Breast epithelium (tissue), 4 donors: ENCODE measurements around the gene GUK1. TPM values are rescaled to one million over a fixed set of nuclear protein-coding genes. Genes with fewer than 3 reads are reported as not detected.

Experiments used
- DNase-seq, 2 donors: peaks; one replicate each; pipeline ENCODE4 v3.0.0-alpha.2; 2019; ENCODE audit warnings: low spot score in 2 of 2
- H3K27ac ChIP-seq, 2 donors: fragments of 200-600 bp; sonication (generic) in 1 of 2; one replicate each; pipeline ENCODE4 v1.5.1; 2016 to 2019; ENCODE audit warnings: mild to moderate bottlenecking in 1 of 2
- H3K27me3 ChIP-seq, 2 donors: fragments of 200-600 bp; sonication (generic) in 1 of 2; one replicate each; pipeline versions ENCODE4 v1.5.1 to v1.6.0; 2017 to 2019; ENCODE audit warnings: control low read depth in 1 of 2, mild to moderate bottlenecking in 1 of 2
- H3K36me3 ChIP-seq: fragments of 200-600 bp; one replicate; pipeline ENCODE4 v1.5.1; 2019
- H3K4me1 ChIP-seq, 2 donors: fragments of 200-600 bp; sonication (generic); one replicate each; pipeline ENCODE4 v1.5.1; 2016 to 2019; ENCODE audit warnings: control low read depth in 1 of 2
- H3K4me3 ChIP-seq, 3 donors: fragments of 200-600 bp; sonication (generic); 1 replicate in 2 of 3; 2 replicates in 1 of 3; pipeline ENCODE4 v1.5.1; 2016 to 2019; ENCODE audit warnings: mild to moderate bottlenecking in 3 of 3, moderate library complexity in 2 of 3
- H3K9me3 ChIP-seq, 2 donors: fragments of 200-600 bp; sonication (generic) in 1 of 2; one replicate each; pipeline ENCODE4 v1.5.1; 2016 to 2019; ENCODE audit warnings: control low read depth in 1 of 2
- POLR2A ChIP-seq: fragments of 450-650 bp; IDR thresholded peaks from one replicate; pipeline ENCODE4 v1.6.1; 2016; ENCODE audit warnings: antibody characterized with exemption, mild to moderate bottlenecking, moderate library complexity
- POLR2AphosphoS5 ChIP-seq, 3 donors: sonication (generic); formaldehyde crosslinking; IDR thresholded peaks; one replicate each; pipeline ENCODE4 v1.6.1; 2017; ENCODE audit warnings: antibody characterized with exemption in 3 of 3
- intact Hi-C: fragments of 100-400 bp; cut with DNase I; formaldehyde crosslinking; loops from one replicate; pipeline ENCODE4 v1.15.1; 2023; ENCODE audit warnings: low total_unique reads
- total RNA-seq, 3 donors: library from RNA; depleted of rRNA; stranded (reverse); fragments of >200 nt; gene quantifications; one replicate each; pipeline ENCODE4 v1.1.0, GENCODE V29; 2016
- TF ChIP-seq, protein P1 (sequence below), 3 donors: fragments of 450-650 bp; IDR thresholded peaks; one replicate each; pipeline ENCODE4 v1.5.1; 2016 to 2017; ENCODE audit warnings: antibody characterized with exemption in 3 of 3, mild to moderate bottlenecking in 3 of 3, moderate library complexity in 3 of 3

The GUK1 gene
- total RNA-seq, 3 donors from 2014 or later: 218 to 413 (median 333) TPM

DNA sequence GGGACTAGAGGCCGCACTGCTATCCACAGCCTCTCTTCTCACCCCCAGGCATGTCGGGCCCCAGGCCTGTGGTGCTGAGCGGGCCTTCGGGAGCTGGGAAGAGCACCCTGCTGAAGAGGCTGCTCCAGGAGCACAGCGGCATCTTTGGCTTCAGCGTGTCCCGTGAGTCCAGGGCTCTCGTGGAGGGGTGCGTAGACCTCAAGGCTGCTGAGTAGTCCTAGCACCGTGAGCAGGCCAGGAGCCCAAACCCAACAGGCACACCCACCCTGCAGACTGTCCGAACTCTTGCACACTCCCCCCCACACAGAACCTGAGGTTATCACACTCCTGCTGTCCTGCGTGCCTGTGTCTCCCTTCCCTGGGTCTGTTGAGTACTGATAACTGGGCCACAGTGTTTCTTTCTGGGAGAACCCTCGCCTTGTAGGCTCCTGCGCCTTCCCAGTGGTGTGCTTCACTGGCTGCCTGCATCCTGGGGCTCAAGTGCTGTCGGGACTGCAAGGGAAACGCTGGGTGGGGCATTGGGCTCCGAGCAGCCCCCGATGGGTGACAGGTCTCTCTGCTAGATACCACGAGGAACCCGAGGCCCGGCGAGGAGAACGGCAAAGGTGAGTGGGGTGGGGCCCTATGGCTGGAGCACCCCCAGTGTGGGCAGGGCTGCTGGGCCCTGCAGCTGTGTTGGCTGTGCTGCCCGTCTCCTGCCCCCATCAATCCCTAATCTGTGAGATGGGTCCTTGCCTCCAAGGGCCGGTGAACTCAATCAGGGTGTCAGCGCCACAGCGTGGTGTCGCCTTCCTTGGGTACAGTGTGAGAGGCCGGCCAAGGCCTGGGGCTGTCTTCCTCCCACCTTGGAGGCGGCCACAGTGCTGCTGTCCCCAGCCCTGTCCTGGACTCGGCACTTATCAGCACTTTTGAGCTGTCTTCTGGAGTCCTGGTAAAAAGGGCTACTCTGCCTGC is 5.7 kb downstream of the GUK1 start:
- H3K4me3 ChIP-seq: no peak overlapping the region
- peaks cover 29 to 31% of the 10 kb centered on the region in 2 donors for H3K4me1 ChIP-seq
- TF ChIP-seq, protein P1, sequence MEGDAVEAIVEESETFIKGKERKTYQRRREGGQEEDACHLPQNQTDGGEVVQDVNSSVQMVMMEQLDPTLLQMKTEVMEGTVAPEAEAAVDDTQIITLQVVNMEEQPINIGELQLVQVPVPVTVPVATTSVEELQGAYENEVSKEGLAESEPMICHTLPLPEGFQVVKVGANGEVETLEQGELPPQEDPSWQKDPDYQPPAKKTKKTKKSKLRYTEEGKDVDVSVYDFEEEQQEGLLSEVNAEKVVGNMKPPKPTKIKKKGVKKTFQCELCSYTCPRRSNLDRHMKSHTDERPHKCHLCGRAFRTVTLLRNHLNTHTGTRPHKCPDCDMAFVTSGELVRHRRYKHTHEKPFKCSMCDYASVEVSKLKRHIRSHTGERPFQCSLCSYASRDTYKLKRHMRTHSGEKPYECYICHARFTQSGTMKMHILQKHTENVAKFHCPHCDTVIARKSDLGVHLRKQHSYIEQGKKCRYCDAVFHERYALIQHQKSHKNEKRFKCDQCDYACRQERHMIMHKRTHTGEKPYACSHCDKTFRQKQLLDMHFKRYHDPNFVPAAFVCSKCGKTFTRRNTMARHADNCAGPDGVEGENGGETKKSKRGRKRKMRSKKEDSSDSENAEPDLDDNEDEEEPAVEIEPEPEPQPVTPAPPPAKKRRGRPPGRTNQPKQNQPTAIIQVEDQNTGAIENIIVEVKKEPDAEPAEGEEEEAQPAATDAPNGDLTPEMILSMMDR (IDR thresholded peaks at IDR 0.05): no peak
- intact Hi-C loops: no loop called here
- no peaks in the 10 kb centered on the region for H3K27me3 ChIP-seq
- no peaks in the 10 kb centered on the region for H3K36me3 ChIP-seq
- no peaks in the 10 kb centered on the region for H3K9me3 ChIP-seq
- no peak for DNase-seq
- no peak overlapping the region for H3K27ac ChIP-seq

DNA sequence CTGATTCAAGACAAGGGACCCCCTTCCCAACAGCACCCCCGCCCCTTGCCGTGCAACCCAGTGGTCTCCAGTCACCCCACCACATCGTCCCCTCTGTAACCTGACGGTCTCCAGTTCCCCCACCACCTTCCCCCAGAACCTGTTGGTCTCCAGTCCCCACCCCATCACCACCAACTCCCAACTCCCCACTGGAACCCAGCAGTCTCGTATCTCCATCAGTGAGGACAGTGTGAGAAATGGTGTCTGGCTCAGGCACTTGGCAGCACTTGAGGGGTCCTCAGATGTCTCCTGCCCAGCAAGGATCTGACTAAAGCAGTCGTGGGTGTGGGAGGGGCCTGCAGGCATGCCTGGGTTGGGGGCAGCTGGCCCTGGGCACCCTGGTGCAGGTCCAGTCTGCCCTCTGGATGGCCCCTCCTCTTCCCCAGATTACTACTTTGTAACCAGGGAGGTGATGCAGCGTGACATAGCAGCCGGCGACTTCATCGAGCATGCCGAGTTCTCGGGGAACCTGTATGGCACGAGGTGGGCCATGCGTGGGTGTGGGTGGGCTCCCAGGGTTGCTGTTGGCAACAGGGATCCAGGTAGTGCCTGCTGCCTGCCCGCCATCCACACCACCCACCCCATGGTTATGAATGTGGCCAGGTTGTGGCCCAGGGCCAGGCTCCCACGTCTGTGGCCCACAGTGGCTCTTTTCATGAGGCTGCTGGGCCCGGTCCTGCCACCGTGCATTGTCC is 6.5 kb downstream of the GUK1 start:
- no peak overlapping the region for H3K4me3 ChIP-seq
- no peaks in the 10 kb centered on the region for H3K36me3 ChIP-seq
- no peak for DNase-seq
- no peaks in the 10 kb centered on the region for H3K27me3 ChIP-seq
- intact Hi-C loops: no loop called here
- TF ChIP-seq POLR2AphosphoS5 (IDR thresholded peaks at IDR 0.05) (no peak), POLR2A (no peak)
- TF ChIP-seq, protein P1 (IDR thresholded peaks at IDR 0.05): no peak
- no peaks in the 10 kb centered on the region for H3K9me3 ChIP-seq
- peaks cover 26 to 34% of the 10 kb centered on the region in 2 donors for H3K4me1 ChIP-seq
- no peak overlapping the region for H3K27ac ChIP-seq

DNA sequence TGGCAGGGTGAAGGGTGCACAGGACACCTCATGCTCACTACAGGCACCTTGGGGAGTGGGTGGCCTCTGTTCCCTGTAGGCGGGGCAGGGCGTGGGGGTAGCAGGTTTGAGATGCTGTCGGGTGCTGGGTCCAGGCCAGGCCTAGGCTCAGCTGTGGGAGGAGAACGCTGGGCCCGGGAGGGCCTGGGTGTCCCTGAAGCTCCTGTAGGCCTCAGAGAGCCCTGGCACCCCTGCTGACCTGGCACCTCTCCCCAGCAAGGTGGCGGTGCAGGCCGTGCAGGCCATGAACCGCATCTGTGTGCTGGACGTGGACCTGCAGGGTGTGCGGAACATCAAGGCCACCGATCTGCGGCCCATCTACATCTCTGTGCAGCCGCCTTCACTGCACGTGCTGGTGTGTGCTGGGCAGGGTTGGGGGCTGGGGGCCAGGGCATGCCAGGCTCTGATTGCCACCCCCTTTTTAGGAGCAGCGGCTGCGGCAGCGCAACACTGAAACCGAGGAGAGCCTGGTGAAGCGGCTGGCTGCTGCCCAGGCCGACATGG is 7.1 kb downstream of the GUK1 start:
- Histone ChIP-seq H3K36me3 (no peaks in the 10 kb centered on the region), H3K9me3 (no peaks in the 10 kb centered on the region), H3K27ac (no peak overlapping the region), H3K4me1 (peaks cover 20 to 34% of the 10 kb centered on the region in 2 donors), H3K4me3 (no peak overlapping the region), H3K27me3 (no peaks in the 10 kb centered on the region)
- intact Hi-C loops: no loop called here
- no peak for DNase-seq
- no peak for TF ChIP-seq POLR2AphosphoS5 (IDR thresholded peaks at IDR 0.05)
- no peak for TF ChIP-seq POLR2A
- TF ChIP-seq, protein P1 (IDR thresholded peaks at IDR 0.05): no peak

DNA sequence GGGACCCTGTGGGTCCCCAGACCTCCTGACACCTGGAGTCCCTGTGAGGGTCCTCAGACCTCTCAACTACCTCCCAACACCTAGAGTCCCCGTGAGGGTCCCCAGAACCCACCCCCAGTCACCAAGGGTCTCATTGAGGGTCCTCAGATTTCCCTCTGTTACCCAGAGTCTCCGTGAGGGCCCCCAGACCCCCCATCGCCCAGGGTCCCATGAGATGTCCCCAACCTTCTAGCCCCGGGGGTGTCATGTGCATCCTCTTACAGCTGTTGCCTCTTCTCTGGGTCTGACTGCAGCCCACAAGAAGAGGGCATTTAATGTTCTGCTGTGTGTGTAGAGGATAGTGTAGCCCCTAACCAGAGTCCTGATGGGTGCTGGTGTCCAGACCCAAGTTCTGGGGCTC is 7.7 kb downstream of the GUK1 start:
- Histone ChIP-seq H3K4me1 (peaks cover 14 to 31% of the 10 kb centered on the region in 2 donors), H3K9me3 (no peaks in the 10 kb centered on the region), H3K27me3 (no peaks in the 10 kb centered on the region), H3K36me3 (no peaks in the 10 kb centered on the region), H3K27ac (peak overlapping the region in 1 of 2 donors; percentile 82), H3K4me3 (no peak overlapping the region)
- intact Hi-C loops: no loop called here
- no peak for DNase-seq
- TF ChIP-seq POLR2AphosphoS5 (IDR thresholded peaks at IDR 0.05): no peak

DNA sequence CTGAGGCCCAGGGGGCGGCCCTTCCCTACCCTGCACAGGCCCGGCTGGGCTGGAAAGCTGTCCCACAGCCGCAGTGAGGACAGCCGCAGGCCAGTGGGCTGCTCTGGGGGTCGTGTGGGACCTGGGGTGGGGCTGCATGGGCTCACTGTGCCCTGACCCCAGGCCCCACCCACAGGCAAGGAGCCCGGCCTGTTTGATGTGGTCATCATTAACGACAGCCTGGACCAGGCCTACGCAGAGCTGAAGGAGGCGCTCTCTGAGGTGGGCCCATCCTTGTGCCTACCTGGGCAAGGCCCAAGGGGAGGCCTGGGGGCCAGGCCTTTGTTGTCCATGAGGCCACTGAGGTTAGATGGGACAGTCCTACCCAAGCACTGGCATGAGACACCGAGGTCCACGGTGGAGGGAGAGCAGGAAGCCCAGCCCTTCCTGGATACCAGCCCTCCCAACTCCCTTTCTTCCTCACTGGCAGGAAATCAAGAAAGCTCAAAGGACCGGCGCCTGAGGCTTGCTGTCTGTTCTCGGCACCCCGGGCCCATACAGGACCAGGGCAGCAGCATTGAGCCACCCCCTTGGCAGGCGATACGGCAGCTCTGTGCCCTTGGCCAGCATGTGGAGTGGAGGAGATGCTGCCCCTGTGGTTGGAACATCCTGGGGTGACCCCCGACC is 8.2 kb downstream of the GUK1 start:
- DNase-seq: no peak
- TF ChIP-seq, protein P1 (IDR thresholded peaks at IDR 0.05): no peak
- TF ChIP-seq POLR2AphosphoS5 (IDR thresholded peaks at IDR 0.05) (no peak), POLR2A (no peak)
- H3K27me3 ChIP-seq: no peaks in the 10 kb centered on the region
- peak overlapping the region in 1 of 2 donors; percentile 82 for H3K27ac ChIP-seq
- intact Hi-C loops: no loop called here
- H3K4me3 ChIP-seq: no peak overlapping the region
- H3K36me3 ChIP-seq: no peaks in the 10 kb centered on the region
- peaks cover 10 to 25% of the 10 kb centered on the region in 2 donors for H3K4me1 ChIP-seq
- no peaks in the 10 kb centered on the region for H3K9me3 ChIP-seq
